ENCODE data around the gene RAE1. TPM values are rescaled to one million over a fixed set of nuclear protein-coding genes. Genes with fewer than 3 reads are reported as not detected.

Gene RAE1
- total RNA-seq, 1 experiment from 2014 or later = 34.5 TPM

DNA sequence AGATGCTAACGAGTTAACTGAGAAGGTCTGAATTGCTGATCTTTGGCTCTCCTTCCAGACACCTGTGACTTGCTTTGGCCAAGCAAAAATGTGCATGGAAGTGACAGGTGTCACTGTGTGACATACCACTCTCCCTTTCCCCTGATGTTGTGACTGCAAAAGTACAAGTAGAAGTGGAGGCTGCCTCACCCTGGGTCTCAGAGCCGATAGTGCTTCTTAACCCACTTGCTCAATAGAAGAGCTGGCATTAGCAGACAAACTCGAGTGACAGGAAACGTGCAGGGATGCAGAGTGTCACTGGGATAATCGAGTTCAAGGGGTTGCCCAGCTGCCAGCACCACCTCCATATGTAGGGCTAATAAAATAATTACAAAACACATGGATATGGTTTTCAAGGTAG is 37.8 kb upstream of the RAE1 start:
- POLR2A ChIA-PET = no interaction called here
- TF ChIP-seq, protein P1, sequence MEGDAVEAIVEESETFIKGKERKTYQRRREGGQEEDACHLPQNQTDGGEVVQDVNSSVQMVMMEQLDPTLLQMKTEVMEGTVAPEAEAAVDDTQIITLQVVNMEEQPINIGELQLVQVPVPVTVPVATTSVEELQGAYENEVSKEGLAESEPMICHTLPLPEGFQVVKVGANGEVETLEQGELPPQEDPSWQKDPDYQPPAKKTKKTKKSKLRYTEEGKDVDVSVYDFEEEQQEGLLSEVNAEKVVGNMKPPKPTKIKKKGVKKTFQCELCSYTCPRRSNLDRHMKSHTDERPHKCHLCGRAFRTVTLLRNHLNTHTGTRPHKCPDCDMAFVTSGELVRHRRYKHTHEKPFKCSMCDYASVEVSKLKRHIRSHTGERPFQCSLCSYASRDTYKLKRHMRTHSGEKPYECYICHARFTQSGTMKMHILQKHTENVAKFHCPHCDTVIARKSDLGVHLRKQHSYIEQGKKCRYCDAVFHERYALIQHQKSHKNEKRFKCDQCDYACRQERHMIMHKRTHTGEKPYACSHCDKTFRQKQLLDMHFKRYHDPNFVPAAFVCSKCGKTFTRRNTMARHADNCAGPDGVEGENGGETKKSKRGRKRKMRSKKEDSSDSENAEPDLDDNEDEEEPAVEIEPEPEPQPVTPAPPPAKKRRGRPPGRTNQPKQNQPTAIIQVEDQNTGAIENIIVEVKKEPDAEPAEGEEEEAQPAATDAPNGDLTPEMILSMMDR (IDR thresholded peaks at IDR 0.05) = no peak
- TF ChIP-seq SIN3A (IDR thresholded peaks at IDR 0.05; ENCODE audit: borderline replicate concordance, insufficient read depth, low read depth, low read length) = no peak
- no peak for TF ChIP-seq TCF7L2 (IDR thresholded peaks at IDR 0.05; ENCODE audit: low read depth, low read length)
- TF ChIP-seq POLR2AphosphoS5 (IDR thresholded peaks at IDR 0.05; ENCODE audit: low read depth, low read length) = no peak
- TF ChIP-seq, protein P2, sequence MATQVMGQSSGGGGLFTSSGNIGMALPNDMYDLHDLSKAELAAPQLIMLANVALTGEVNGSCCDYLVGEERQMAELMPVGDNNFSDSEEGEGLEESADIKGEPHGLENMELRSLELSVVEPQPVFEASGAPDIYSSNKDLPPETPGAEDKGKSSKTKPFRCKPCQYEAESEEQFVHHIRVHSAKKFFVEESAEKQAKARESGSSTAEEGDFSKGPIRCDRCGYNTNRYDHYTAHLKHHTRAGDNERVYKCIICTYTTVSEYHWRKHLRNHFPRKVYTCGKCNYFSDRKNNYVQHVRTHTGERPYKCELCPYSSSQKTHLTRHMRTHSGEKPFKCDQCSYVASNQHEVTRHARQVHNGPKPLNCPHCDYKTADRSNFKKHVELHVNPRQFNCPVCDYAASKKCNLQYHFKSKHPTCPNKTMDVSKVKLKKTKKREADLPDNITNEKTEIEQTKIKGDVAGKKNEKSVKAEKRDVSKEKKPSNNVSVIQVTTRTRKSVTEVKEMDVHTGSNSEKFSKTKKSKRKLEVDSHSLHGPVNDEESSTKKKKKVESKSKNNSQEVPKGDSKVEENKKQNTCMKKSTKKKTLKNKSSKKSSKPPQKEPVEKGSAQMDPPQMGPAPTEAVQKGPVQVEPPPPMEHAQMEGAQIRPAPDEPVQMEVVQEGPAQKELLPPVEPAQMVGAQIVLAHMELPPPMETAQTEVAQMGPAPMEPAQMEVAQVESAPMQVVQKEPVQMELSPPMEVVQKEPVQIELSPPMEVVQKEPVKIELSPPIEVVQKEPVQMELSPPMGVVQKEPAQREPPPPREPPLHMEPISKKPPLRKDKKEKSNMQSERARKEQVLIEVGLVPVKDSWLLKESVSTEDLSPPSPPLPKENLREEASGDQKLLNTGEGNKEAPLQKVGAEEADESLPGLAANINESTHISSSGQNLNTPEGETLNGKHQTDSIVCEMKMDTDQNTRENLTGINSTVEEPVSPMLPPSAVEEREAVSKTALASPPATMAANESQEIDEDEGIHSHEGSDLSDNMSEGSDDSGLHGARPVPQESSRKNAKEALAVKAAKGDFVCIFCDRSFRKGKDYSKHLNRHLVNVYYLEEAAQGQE (IDR thresholded peaks at IDR 0.05; ENCODE audit: insufficient read depth in 1 of 2, low read depth in 2 of 2, low read length in 1 of 2) = no peak
- no peak overlapping the region for H3K27ac ChIP-seq (ENCODE audit: low read length)
- peaks cover 16% of the 10 kb centered on the region for H3K27me3 ChIP-seq (ENCODE audit: control insufficient read depth, insufficient read depth, low read length)
- no peak overlapping the region for H3K4me3 ChIP-seq (ENCODE audit: low read depth in 2 of 2, low read length in 2 of 2)
- DNase-seq (ENCODE audit: low read depth, low spot score) (no peak), ATAC-seq (no peak)
- H3K9me3 ChIP-seq (ENCODE audit: control insufficient read depth, insufficient read depth, low read depth, low read length) = no peaks in the 10 kb centered on the region
- H3K36me3 ChIP-seq (ENCODE audit: control insufficient read depth, insufficient read depth, low read length) = no peaks in the 10 kb centered on the region
- in situ Hi-C loops (cut with HindIII; ENCODE audit: low pct_unique_long_range_greater_than_20kb, low sequenced_read_pairs) = no loop called here
- H3K4me1 ChIP-seq (ENCODE audit: control insufficient read depth, insufficient read depth, low read length) = no peaks in the 10 kb centered on the region
- BruUV-seq (replicated peaks) = no TSS peak
- intact Hi-C loops (cut with micrococcal nuclease; ENCODE audit: unreplicated experiment) = no loop called here
- CTCF ChIA-PET = no interaction called here

- POLR2A ChIA-PET = no interaction called here
- TF ChIP-seq POLR2AphosphoS5 (IDR thresholded peaks at IDR 0.05; ENCODE audit: low read depth, low read length) (no peak), SIN3A (IDR thresholded peaks at IDR 0.05; ENCODE audit: borderline replicate concordance, insufficient read depth, low read depth, low read length) (no peak), TCF7L2 (IDR thresholded peaks at IDR 0.05; ENCODE audit: low read depth, low read length) (no peak)
- TF ChIP-seq, protein P1 (IDR thresholded peaks at IDR 0.05) = no peak
- TF ChIP-seq, protein P2 (IDR thresholded peaks at IDR 0.05; ENCODE audit: insufficient read depth in 1 of 2, low read depth in 2 of 2, low read length in 1 of 2) = no peak
- no peak for ATAC-seq
Measured at GRCh38 chr20:57313951-57314350, 37.1 kb upstream of the RAE1 start.

More at GRCh38 chr20:57313951-57314350, 37.1 kb upstream of the RAE1 start:
- intact Hi-C loops (cut with micrococcal nuclease; ENCODE audit: unreplicated experiment) = no loop called here
- CTCF ChIA-PET = no interaction called here
- Histone ChIP-seq H3K4me1 (ENCODE audit: control insufficient read depth, insufficient read depth, low read length) (no peaks in the 10 kb centered on the region), H3K27me3 (ENCODE audit: control insufficient read depth, insufficient read depth, low read length) (peaks cover 16% of the 10 kb centered on the region), H3K36me3 (ENCODE audit: control insufficient read depth, insufficient read depth, low read length) (no peaks in the 10 kb centered on the region), H3K27ac (ENCODE audit: low read length) (no peak overlapping the region), H3K4me3 (ENCODE audit: low read depth in 2 of 2, low read length in 2 of 2) (no peak overlapping the region), H3K9me3 (ENCODE audit: control insufficient read depth, insufficient read depth, low read depth, low read length) (no peaks in the 10 kb centered on the region)
- no TSS peak for BruUV-seq (replicated peaks)
- in situ Hi-C loops (cut with HindIII; ENCODE audit: low pct_unique_long_range_greater_than_20kb, low sequenced_read_pairs) = no loop called here
- no peak for DNase-seq (ENCODE audit: low read depth, low spot score)
